Keratinocyte (primary cell): ENCODE results near the gene NTRK1. TPM values are rescaled to one million over a fixed set of nuclear protein-coding genes. Genes with fewer than 3 reads are reported as not detected.

Source experiments
- DNase-seq: peaks from one replicate; pipeline ENCODE4 v3.0.0-alpha.2; 2011; ENCODE audit warnings: low read depth, missing footprints, low spot score
- FAIRE-seq: peaks from 2 replicates; lab custom pipeline; 2011; peaks lifted over from hg19 to GRCh38; lab: Jason Lieb, UNC
- H2AFZ ChIP-seq: 2 replicates; pipeline ENCODE4 v1.6.0; 2012; ENCODE audit warnings: low read length, control low read depth, inconsistent platforms; ENCODE audit not compliant: control insufficient read depth
- H3K27ac ChIP-seq: 2 replicates; pipeline ENCODE4 v1.5.1; 2011; ENCODE audit warnings: low read length; ENCODE audit not compliant: control insufficient read depth, insufficient read depth
- H3K27me3 ChIP-seq: 3 replicates; pipeline ENCODE4 v1.6.0; 2011; ENCODE audit warnings: low read length; ENCODE audit not compliant: control insufficient read depth, insufficient read depth; ENCODE audit errors: extremely low read depth
- H3K36me3 ChIP-seq, 2 experiments: 2 replicates in 1 of 2; 3 replicates in 1 of 2; pipeline ENCODE4 v1.5.1; 2011; ENCODE audit warnings: low read length in 2 of 2, mild to moderate bottlenecking in 1 of 2; ENCODE audit not compliant: control insufficient read depth in 2 of 2, insufficient read depth in 2 of 2; ENCODE audit errors: extremely low read depth in 1 of 2
- H3K4me1 ChIP-seq: 3 replicates; pipeline ENCODE4 v1.5.1; 2011; ENCODE audit warnings: low read length; ENCODE audit not compliant: control insufficient read depth, insufficient read depth; ENCODE audit errors: extremely low read depth
- H3K4me2 ChIP-seq: 3 replicates; pipeline ENCODE4 v1.6.0; 2011; ENCODE audit warnings: low read depth, low read length; ENCODE audit not compliant: control insufficient read depth, insufficient read depth; ENCODE audit errors: extremely low read depth
- H3K4me3 ChIP-seq, 3 experiments: fragments of 200-600 bp in 1 of 3; sonication (generic) in 1 of 3; 2 replicates in 2 of 3; 3 replicates in 1 of 3; pipeline ENCODE4 v1.5.1; 2011 to 2016; ENCODE audit warnings: low read length in 3 of 3, mild to moderate bottlenecking in 3 of 3, control low read depth in 2 of 3, inconsistent platforms in 1 of 3, low read depth in 1 of 3, mixed read lengths in 1 of 3, mixed run types in 1 of 3, moderate library complexity in 1 of 3; ENCODE audit not compliant: control insufficient read depth in 2 of 3, insufficient read depth in 2 of 3; ENCODE audit errors: extremely low read depth in 1 of 3
- H3K79me2 ChIP-seq: 2 replicates; pipeline ENCODE4 v1.6.0; 2012; ENCODE audit warnings: low read length; ENCODE audit not compliant: control insufficient read depth, insufficient read depth
- H3K9ac ChIP-seq: 3 replicates; pipeline ENCODE4 v1.6.0; 2011; ENCODE audit warnings: low read length; ENCODE audit not compliant: control insufficient read depth, insufficient read depth; ENCODE audit errors: extremely low read depth
- H3K9me1 ChIP-seq: 3 replicates; pipeline ENCODE4 v1.6.0; 2011; ENCODE audit warnings: low read length; ENCODE audit not compliant: control insufficient read depth, insufficient read depth; ENCODE audit errors: extremely low read depth
- H3K9me3 ChIP-seq: 2 replicates; pipeline ENCODE4 v1.5.1; 2012; ENCODE audit warnings: low read depth, low read length; ENCODE audit not compliant: control insufficient read depth
- H4K20me1 ChIP-seq: 3 replicates; pipeline ENCODE4 v1.6.0; 2011; ENCODE audit warnings: low read length; ENCODE audit not compliant: control insufficient read depth, insufficient read depth; ENCODE audit errors: extremely low read depth
- EZH2 ChIP-seq: IDR thresholded peaks from one replicate; pipeline ENCODE4 v1.6.1; 2012; ENCODE audit warnings: inconsistent platforms, mild to moderate bottlenecking, low read length, moderate library complexity
- dilution Hi-C: fragments of 300-500 bp; cut with MboI; formaldehyde crosslinking; loops from one replicate; pipeline ENCODE4 v1.7.0; 2020; ENCODE audit warnings: low sequenced_read_pairs; ENCODE audit not compliant: extremely low pct_ligation_motif_present
- polyA plus RNA-seq, 5 experiments: library from polyadenylated mRNA; depleted of rRNA in 3 of 5; stranded (reverse) in 3 of 5; stranded (forward) in 1 of 5; unstranded in 1 of 5; fragments of >200 nt; gene quantifications; 1 replicate in 1 of 5; 2 replicates in 3 of 5; 3 replicates in 1 of 5; pipeline versions ENCODE4 v1.2.1 to v1.2.3, GENCODE V29; 2011 to 2012; ENCODE audit warnings: missing spikeins in 2 of 5, low read depth in 1 of 5, low replicate concordance in 1 of 5
- TF ChIP-seq, protein P1 (sequence below), 3 experiments: IDR thresholded peaks in 1 of 3; conservative IDR thresholded peaks in 1 of 3; optimal IDR thresholded peaks in 1 of 3; 2 replicates in 2 of 3; 3 replicates in 1 of 3; pipeline versions ENCODE3 to v1.5.1; 2011; ENCODE audit warnings: low read length in 3 of 3, mild to moderate bottlenecking in 3 of 3, moderate library complexity in 2 of 3, control low read depth in 1 of 3, inconsistent platforms in 1 of 3; ENCODE audit not compliant: insufficient read depth in 2 of 3; ENCODE audit errors: extremely low read depth in 1 of 3

The NTRK1 gene
- polyA plus RNA-seq, 1 donor (not counting 4 experiments of a cell fraction or from before 2014, with no cell fraction given): 0.03 TPM

DNA sequence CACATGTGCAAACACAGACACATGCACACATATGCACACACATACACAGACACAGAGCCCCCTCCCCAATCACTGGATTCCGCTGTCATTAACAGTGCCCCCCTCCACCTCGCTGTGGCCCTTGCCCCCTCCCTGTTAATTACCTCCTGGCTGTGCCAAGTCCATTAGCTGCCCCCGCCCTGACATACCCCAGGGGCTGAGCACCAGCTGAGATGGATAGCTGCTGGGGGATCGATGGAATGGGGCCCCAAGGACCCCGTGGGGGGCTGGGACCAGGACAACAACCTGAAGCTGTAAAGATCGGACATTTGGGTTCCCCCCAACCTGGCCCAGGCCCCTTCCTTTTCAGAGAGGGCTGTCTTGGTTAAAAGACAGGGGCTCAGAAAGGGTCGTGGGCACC, 23.3 kb downstream of the NTRK1 start:
- Histone ChIP-seq H3K27me3 (peaks cover 64% of the 10 kb centered on the region), H3K9ac (no peak overlapping the region), H4K20me1 (peaks cover 3% of the 10 kb centered on the region), H3K79me2 (no peaks in the 10 kb centered on the region), H3K36me3 (no peaks in the 10 kb centered on the region), H3K4me1 (no peaks in the 10 kb centered on the region), H3K4me2 (no peak overlapping the region), H3K27ac (no peak overlapping the region), H3K9me3 (no peaks in the 10 kb centered on the region), H3K4me3 (no peak overlapping the region), H2AFZ (no peak overlapping the region), H3K9me1 (no peaks in the 10 kb centered on the region)
- DNase-seq (no peak), FAIRE-seq (no peak)
- dilution Hi-C loops: no loop called here
- TF ChIP-seq, protein P1, sequence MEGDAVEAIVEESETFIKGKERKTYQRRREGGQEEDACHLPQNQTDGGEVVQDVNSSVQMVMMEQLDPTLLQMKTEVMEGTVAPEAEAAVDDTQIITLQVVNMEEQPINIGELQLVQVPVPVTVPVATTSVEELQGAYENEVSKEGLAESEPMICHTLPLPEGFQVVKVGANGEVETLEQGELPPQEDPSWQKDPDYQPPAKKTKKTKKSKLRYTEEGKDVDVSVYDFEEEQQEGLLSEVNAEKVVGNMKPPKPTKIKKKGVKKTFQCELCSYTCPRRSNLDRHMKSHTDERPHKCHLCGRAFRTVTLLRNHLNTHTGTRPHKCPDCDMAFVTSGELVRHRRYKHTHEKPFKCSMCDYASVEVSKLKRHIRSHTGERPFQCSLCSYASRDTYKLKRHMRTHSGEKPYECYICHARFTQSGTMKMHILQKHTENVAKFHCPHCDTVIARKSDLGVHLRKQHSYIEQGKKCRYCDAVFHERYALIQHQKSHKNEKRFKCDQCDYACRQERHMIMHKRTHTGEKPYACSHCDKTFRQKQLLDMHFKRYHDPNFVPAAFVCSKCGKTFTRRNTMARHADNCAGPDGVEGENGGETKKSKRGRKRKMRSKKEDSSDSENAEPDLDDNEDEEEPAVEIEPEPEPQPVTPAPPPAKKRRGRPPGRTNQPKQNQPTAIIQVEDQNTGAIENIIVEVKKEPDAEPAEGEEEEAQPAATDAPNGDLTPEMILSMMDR (optimal IDR thresholded peaks at IDR 0.05 in 1 of 3, IDR thresholded peaks at IDR 0.05 in 1 of 3, conservative IDR thresholded peaks at IDR 0.05 in 1 of 3; ENCODE audit: extremely low read depth in 1 of 3, insufficient read depth in 2 of 3, low read length in 3 of 3): no peak
- TF ChIP-seq EZH2: no peak

DNA sequence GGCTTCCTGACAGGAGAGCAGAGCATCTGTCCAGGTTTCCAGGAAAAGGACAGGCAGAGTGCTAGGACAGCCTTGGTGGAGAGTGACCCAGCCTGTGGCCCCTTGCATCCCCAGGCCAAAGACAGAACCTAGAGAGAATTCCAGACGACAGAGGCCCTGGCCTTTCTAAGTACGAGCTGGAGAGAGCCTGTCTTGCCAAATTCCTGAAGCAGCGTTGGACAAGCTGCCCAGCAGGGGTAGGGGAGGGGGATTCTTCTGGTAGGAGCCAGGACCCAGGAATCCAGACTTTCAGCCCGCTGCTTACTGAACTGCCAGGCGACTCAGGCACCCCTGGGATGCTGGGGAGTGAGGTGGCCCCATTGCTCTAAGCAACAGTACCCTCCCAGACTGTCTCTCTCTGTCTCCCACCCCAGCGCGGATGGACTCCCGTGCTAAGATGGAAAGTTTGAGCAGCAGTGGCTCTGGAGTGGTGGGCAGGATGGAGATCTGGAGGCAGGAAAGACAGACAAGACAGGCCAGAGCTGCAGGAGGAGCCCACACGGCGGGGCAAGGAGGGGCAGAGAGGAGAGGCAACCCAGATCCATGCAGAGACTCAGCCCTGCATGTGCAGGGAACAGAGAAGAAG, 24.0 kb downstream of the NTRK1 start:
- Histone ChIP-seq H3K4me3 (no peak overlapping the region), H3K9me1 (no peaks in the 10 kb centered on the region), H3K27ac (no peak overlapping the region), H3K4me1 (no peaks in the 10 kb centered on the region), H3K9ac (no peak overlapping the region), H3K27me3 (peaks cover 60% of the 10 kb centered on the region), H3K36me3 (no peaks in the 10 kb centered on the region), H3K9me3 (no peaks in the 10 kb centered on the region), H2AFZ (no peak overlapping the region), H3K79me2 (no peaks in the 10 kb centered on the region), H4K20me1 (peaks cover 3% of the 10 kb centered on the region), H3K4me2 (no peak overlapping the region)
- TF ChIP-seq EZH2: no peak
- TF ChIP-seq, protein P1 (optimal IDR thresholded peaks at IDR 0.05 in 1 of 3, IDR thresholded peaks at IDR 0.05 in 1 of 3, conservative IDR thresholded peaks at IDR 0.05 in 1 of 3; ENCODE audit: extremely low read depth in 1 of 3, insufficient read depth in 2 of 3, low read length in 3 of 3): no peak
- DNase-seq (no peak), FAIRE-seq (no peak)
- dilution Hi-C loops: no loop called here
